Karpas-422 (cell line): ENCODE results near the gene HSPB9. TPM values are rescaled to one million over a fixed set of nuclear protein-coding genes. Genes with fewer than 3 reads are reported as not detected.

Experiments
- DNase-seq: peaks from one replicate; pipeline ENCODE4 v3.0.0-alpha.2; 2015
- H2AFZ ChIP-seq: fragments of 200-600 bp; sonication (generic); 2 replicates; pipeline ENCODE4 v1.6.1; 2014; ENCODE audit warnings: antibody characterized with exemption, low read length, mixed read lengths
- H3K27ac ChIP-seq: fragments of 200-600 bp; sonication (generic); 2 replicates; pipeline ENCODE4 v1.5.1; 2014; ENCODE audit warnings: mild to moderate bottlenecking, low read length, moderate library complexity
- H3K27me3 ChIP-seq: fragments of 200-600 bp; sonication (generic); 2 replicates; pipeline ENCODE4 v1.6.1; 2014; ENCODE audit warnings: low read length, mixed read lengths
- H3K36me3 ChIP-seq: fragments of 200-600 bp; sonication (generic); 2 replicates; pipeline ENCODE4 v1.6.1; 2014; ENCODE audit warnings: low read length, mixed read lengths; ENCODE audit not compliant: insufficient read depth
- H3K4me1 ChIP-seq: fragments of 200-600 bp; sonication (generic); 2 replicates; pipeline ENCODE4 v1.6.1; 2014; ENCODE audit warnings: mild to moderate bottlenecking, low read length, mixed read lengths
- H3K4me2 ChIP-seq: fragments of 200-600 bp; sonication (generic); 2 replicates; pipeline ENCODE4 v1.6.1; 2014; ENCODE audit warnings: low read length, low read depth, mild to moderate bottlenecking; ENCODE audit not compliant: poor library complexity, severe bottlenecking
- H3K4me3 ChIP-seq: fragments of 200-600 bp; sonication (generic); 2 replicates; pipeline ENCODE4 v1.5.1; 2014; ENCODE audit warnings: mild to moderate bottlenecking, antibody characterized with exemption, low read length, mixed read lengths
- H3K79me2 ChIP-seq: fragments of 200-600 bp; sonication (generic); 2 replicates; pipeline ENCODE4 v1.6.1; 2014; ENCODE audit warnings: mild to moderate bottlenecking, low read length, mixed read lengths
- H3K9ac ChIP-seq: fragments of 200-600 bp; sonication (generic); 2 replicates; pipeline ENCODE4 v1.6.0; 2014; ENCODE audit warnings: low read length
- H3K9me2 ChIP-seq: fragments of 200-600 bp; sonication (generic), shearing (Covaris generic); replicated peaks from 2 replicates; pipeline ENCODE4 v1.6.0; 2014; ENCODE audit warnings: mild to moderate bottlenecking, low read length, moderate library complexity; ENCODE audit not compliant: insufficient read depth
- H3K9me3 ChIP-seq: fragments of 300-700, 200-600 bp; sonication (generic); 2 replicates; pipeline ENCODE4 v1.6.1; 2014; ENCODE audit warnings: low read length, mixed read lengths
- H4K20me1 ChIP-seq: fragments of 200-600 bp; sonication (generic); 2 replicates; pipeline ENCODE4 v1.6.1; 2014; ENCODE audit warnings: mild to moderate bottlenecking, antibody characterized with exemption, low read length, low read depth; ENCODE audit not compliant: insufficient read depth
- total RNA-seq: library from RNA; depleted of rRNA; stranded (reverse); fragments of >200 nt; shearing (Covaris generic); gene quantifications from 2 replicates; pipeline ENCODE4 v1.2.3, GENCODE V29; 2014; ENCODE audit warnings: low replicate concordance

HSPB9 gene
- total RNA-seq, 1 experiment from 2014 or later, result 0.37 TPM

GRCh38 chr17:42107597-42108576 lies 14.7 kb upstream of the HSPB9 start:
- peak; percentile 96 for DNase-seq
- H3K79me2 ChIP-seq, result no peaks in the 10 kb centered on the region

GRCh38 chr17:42109086-42109485 lies 13.5 kb upstream of the HSPB9 start:
- no peak overlapping the region for H3K4me2 ChIP-seq

More at GRCh38 chr17:42107597-42108576, 14.7 kb upstream of the HSPB9 start:
- peaks cover 18% of the 10 kb centered on the region for H3K4me1 ChIP-seq
- no peaks in the 10 kb centered on the region for H3K9me3 ChIP-seq
- no peak overlapping the region for H2AFZ ChIP-seq
- no peak overlapping the region for H3K9ac ChIP-seq
- no peak overlapping the region for H3K4me3 ChIP-seq
- no peak overlapping the region for H3K4me2 ChIP-seq
- H3K27ac ChIP-seq, result no peak overlapping the region
- H4K20me1 ChIP-seq, result no peaks in the 10 kb centered on the region
- no peaks in the 10 kb centered on the region for H3K9me2 ChIP-seq
- H3K36me3 ChIP-seq, result no peaks in the 10 kb centered on the region
- H3K27me3 ChIP-seq, result no peaks in the 10 kb centered on the region

GRCh38 chr17:42110301-42111264 lies 12.0 kb upstream of the HSPB9 start:
- Histone ChIP-seq H3K9ac (peak overlapping the region; percentile 14; the same call in 1 of the 2 replicates), H3K79me2 (no peaks in the 10 kb centered on the region), H4K20me1 (no peaks in the 10 kb centered on the region), H3K4me2 (no peak overlapping the region), H3K9me3 (no peaks in the 10 kb centered on the region), H3K4me1 (peaks cover 40% of the 10 kb centered on the region), H3K36me3 (no peaks in the 10 kb centered on the region), H2AFZ (no peak overlapping the region), H3K27me3 (no peaks in the 10 kb centered on the region), H3K4me3 (no peak overlapping the region), H3K27ac (no peak overlapping the region), H3K9me2 (no peaks in the 10 kb centered on the region)
- DNase-seq, result no peak

More at GRCh38 chr17:42109086-42109485, 13.5 kb upstream of the HSPB9 start:
- H3K9me2 ChIP-seq, result no peaks in the 10 kb centered on the region
- H4K20me1 ChIP-seq, result no peaks in the 10 kb centered on the region
- no peaks in the 10 kb centered on the region for H3K9me3 ChIP-seq
- no peak overlapping the region for H3K4me3 ChIP-seq
- H3K27ac ChIP-seq, result no peak overlapping the region
- no peak overlapping the region for H3K9ac ChIP-seq
- no peaks in the 10 kb centered on the region for H3K27me3 ChIP-seq
- H2AFZ ChIP-seq, result no peak overlapping the region
- no peaks in the 10 kb centered on the region for H3K36me3 ChIP-seq
- no peak for DNase-seq
- no peaks in the 10 kb centered on the region for H3K79me2 ChIP-seq
- peaks cover 30% of the 10 kb centered on the region for H3K4me1 ChIP-seq

- H3K4me3 ChIP-seq, result peak overlapping the region; percentile 77; the same call in 1 of the 2 replicates
- H3K27ac ChIP-seq, result no peak overlapping the region
- H3K27me3 ChIP-seq, result no peaks in the 10 kb centered on the region
- H3K9me3 ChIP-seq, result no peaks in the 10 kb centered on the region
- no peaks in the 10 kb centered on the region for H3K9me2 ChIP-seq
- H3K4me1 ChIP-seq, result peaks cover 47% of the 10 kb centered on the region
- no peaks in the 10 kb centered on the region for H4K20me1 ChIP-seq
- H3K36me3 ChIP-seq, result no peaks in the 10 kb centered on the region
- DNase-seq, result no peak
- H2AFZ ChIP-seq, result no peak overlapping the region
- H3K4me2 ChIP-seq, result peak overlapping the region; percentile 91
- H3K9ac ChIP-seq, result peak overlapping the region; percentile 83
- no peaks in the 10 kb centered on the region for H3K79me2 ChIP-seq
Observed at GRCh38 chr17:42111265-42111636, 11.4 kb upstream of the HSPB9 start.

GRCh38 chr17:42111871-42112551 lies 10.6 kb upstream of the HSPB9 start:
- no peak overlapping the region for H2AFZ ChIP-seq
- H3K4me1 ChIP-seq, result peaks cover 53% of the 10 kb centered on the region

GRCh38 chr17:42112552-42113176 lies 9.9 kb upstream of the HSPB9 start, which contains the start of gene DHX58:
Gene DHX58 (minus strand): TSS chr17:42112714. CDS start chr17:42111892, 822 bp downstream.
- Histone ChIP-seq H2AFZ (no peak within 1 kb of the TSS), H4K20me1 (no peaks in the 10 kb centered on the region), H3K4me3 (peak within 1 kb of the TSS; percentile 77), H3K9ac (peak within 1 kb of the TSS; percentile 83), H3K27me3 (no peaks in the 10 kb centered on the region), H3K9me2 (no peaks in the 10 kb centered on the region), H3K4me1 (peaks cover 60% of the 10 kb centered on the region), H3K27ac (peak within 1 kb of the TSS; percentile 72), H3K4me2 (peak within 1 kb of the TSS; percentile 91), H3K79me2 (no peaks in the 10 kb centered on the region), H3K9me3 (no peaks in the 10 kb centered on the region), H3K36me3 (no peaks in the 10 kb centered on the region)
- peak; percentile 96 for DNase-seq

More at GRCh38 chr17:42111871-42112551, 10.6 kb upstream of the HSPB9 start:
- H3K27me3 ChIP-seq, result no peaks in the 10 kb centered on the region
- no peaks in the 10 kb centered on the region for H3K9me2 ChIP-seq
- peak overlapping the region; percentile 72 for H3K27ac ChIP-seq
- H3K36me3 ChIP-seq, result no peaks in the 10 kb centered on the region
- H3K9ac ChIP-seq, result peak overlapping the region; percentile 83
- DNase-seq, result peak; percentile 59
- no peaks in the 10 kb centered on the region for H3K79me2 ChIP-seq
- peak overlapping the region; percentile 77 for H3K4me3 ChIP-seq
- no peaks in the 10 kb centered on the region for H4K20me1 ChIP-seq
- no peaks in the 10 kb centered on the region for H3K9me3 ChIP-seq
- H3K4me2 ChIP-seq, result peak overlapping the region; percentile 91

GRCh38 chr17:42113293-42114069 lies 9.1 kb upstream of the HSPB9 start:
- H2AFZ ChIP-seq, result no peak overlapping the region
- H4K20me1 ChIP-seq, result no peaks in the 10 kb centered on the region
- H3K36me3 ChIP-seq, result no peaks in the 10 kb centered on the region
- H3K9ac ChIP-seq, result peak overlapping the region; percentile 83
- H3K79me2 ChIP-seq, result no peaks in the 10 kb centered on the region
- peak overlapping the region; percentile 91 for H3K4me2 ChIP-seq
- DNase-seq, result no peak
- H3K4me1 ChIP-seq, result peaks cover 56% of the 10 kb centered on the region
- H3K4me3 ChIP-seq, result peak overlapping the region; percentile 77
- peak overlapping the region; percentile 72 for H3K27ac ChIP-seq
- H3K9me2 ChIP-seq, result no peaks in the 10 kb centered on the region
- no peaks in the 10 kb centered on the region for H3K9me3 ChIP-seq
- no peaks in the 10 kb centered on the region for H3K27me3 ChIP-seq
